SH-SY5Y (cell line): Measurements from ENCODE around the gene PRTG.

Source experiments
- GATA2 ChIP-seq: IDR thresholded peaks from 2 replicates; pipeline ENCODE4 v1.6.1; 2011; ENCODE audit warnings: mild to moderate bottlenecking, low read depth, low read length
- GATA3 ChIP-seq: IDR thresholded peaks from 2 replicates; pipeline ENCODE4 v1.6.1; 2011; ENCODE audit warnings: low read depth, mild to moderate bottlenecking, low read length, moderate library complexity

GRCh38 chr15:55703873-55704301, 39.1 kb downstream of the PRTG start:
- TF ChIP-seq GATA2 (no peak), GATA3 (no peak)
